DND-41 (cell line): Measurements from ENCODE around the gene SHROOM3.
"Not testable (repeated sequence)": the region's sequence is repeated elsewhere in the genome, so short reads cannot be mapped to it uniquely, and the experiment has no call there.

ENCODE experiments used
- ATAC-seq: fragments of 200-7000 bp; cut with Tn5 transposase; 3 replicates; pipeline ENCODE4 v1.9.1; 2021; ENCODE audit warnings: low read depth; ENCODE audit not compliant: insufficient read depth
- DNase-seq: peaks from one replicate; pipeline ENCODE4 v3.0.0-alpha.2; 2020
- H2AFZ ChIP-seq: 2 replicates; pipeline ENCODE4 v1.6.0; 2012; ENCODE audit warnings: low read depth, low read length
- H3K27ac ChIP-seq: 2 replicates; pipeline ENCODE4 v1.5.1; 2012; ENCODE audit warnings: low read length, inconsistent platforms
- H3K27me3 ChIP-seq: fragments of 200-600 bp; sonication (generic); 2 replicates; pipeline ENCODE4 v1.6.0; 2012; ENCODE audit warnings: low read length, mild to moderate bottlenecking, inconsistent platforms; ENCODE audit not compliant: insufficient read depth, poor library complexity
- H3K36me3 ChIP-seq: 2 replicates; pipeline ENCODE4 v1.5.1; 2012; ENCODE audit warnings: low read length, inconsistent platforms; ENCODE audit not compliant: insufficient read depth
- H3K4me1 ChIP-seq: 2 replicates; pipeline ENCODE4 v1.5.1; 2012; ENCODE audit warnings: mild to moderate bottlenecking, low read length; ENCODE audit not compliant: insufficient read depth
- H3K4me2 ChIP-seq: 2 replicates; pipeline ENCODE4 v1.6.0; 2012; ENCODE audit warnings: mild to moderate bottlenecking, moderate library complexity, low read length, inconsistent platforms; ENCODE audit not compliant: insufficient read depth
- H3K4me3 ChIP-seq, 2 experiments: fragments of 200-600 bp in 1 of 2; shearing (Covaris generic) in 1 of 2; 2 replicates each; pipeline ENCODE4 v1.5.1; 2012 to 2016; ENCODE audit warnings: inconsistent platforms in 2 of 2, low read length in 2 of 2, mild to moderate bottlenecking in 2 of 2, low read depth in 1 of 2, moderate library complexity in 1 of 2
- H3K79me2 ChIP-seq: 2 replicates; pipeline ENCODE4 v1.6.0; 2012; ENCODE audit warnings: low read length, inconsistent platforms; ENCODE audit not compliant: insufficient read depth
- H3K9ac ChIP-seq: 2 replicates; pipeline ENCODE4 v1.6.0; 2012; ENCODE audit warnings: low read depth, mild to moderate bottlenecking, inconsistent platforms, low read length, moderate library complexity
- H3K9me3 ChIP-seq: 2 replicates; pipeline ENCODE4 v1.5.1; 2012; ENCODE audit warnings: low read length, moderate library complexity, mild to moderate bottlenecking, inconsistent platforms; ENCODE audit not compliant: insufficient read depth, severe bottlenecking
- H4K20me1 ChIP-seq: 2 replicates; pipeline ENCODE4 v1.6.0; 2012; ENCODE audit warnings: low read length; ENCODE audit not compliant: insufficient read depth
- CTCF ChIP-seq: IDR thresholded peaks from 2 replicates; pipeline ENCODE4 v1.5.1; 2012; ENCODE audit warnings: borderline replicate concordance, low read length, moderate library complexity, mild to moderate bottlenecking; ENCODE audit not compliant: poor library complexity, severe bottlenecking; ENCODE audit errors: extremely low read depth
- EZH2 ChIP-seq: IDR thresholded peaks from 3 replicates; pipeline ENCODE4 v1.6.1; 2012; ENCODE audit warnings: borderline replicate concordance, low read depth, mild to moderate bottlenecking, moderate library complexity, low read length, inconsistent platforms; ENCODE audit not compliant: severe bottlenecking

The SHROOM3 gene

GRCh38 chr4:76726176-76726575 lies 291.1 kb downstream of the SHROOM3 start:
- Histone ChIP-seq H3K4me2 (no peak overlapping the region), H3K79me2 (no peaks in the 10 kb centered on the region), H3K9ac (no peak overlapping the region), H4K20me1 (no peaks in the 10 kb centered on the region), H2AFZ (no peak overlapping the region; the same call in 1 of the 2 replicates), H3K27ac (no peak overlapping the region), H3K4me1 (no peaks in the 10 kb centered on the region), H3K4me3 (no peak overlapping the region), H3K27me3 (peaks cover 2% of the 10 kb centered on the region), H3K9me3 (no peaks in the 10 kb centered on the region), H3K36me3 (no peaks in the 10 kb centered on the region)
- DNase-seq (no peak), ATAC-seq (no peak)
- TF ChIP-seq CTCF (no peak), EZH2 (no peak)

- H3K27ac ChIP-seq = no peak overlapping the region
- no peak for TF ChIP-seq CTCF
- no peak for TF ChIP-seq EZH2
- no peaks in the 10 kb centered on the region for H3K4me1 ChIP-seq
- no peak overlapping the region for H3K4me2 ChIP-seq
- no peak for ATAC-seq
- no peaks in the 10 kb centered on the region for H3K79me2 ChIP-seq
- H3K36me3 ChIP-seq = no peaks in the 10 kb centered on the region
- H4K20me1 ChIP-seq = no peaks in the 10 kb centered on the region
- no peak overlapping the region for H3K9ac ChIP-seq
- H3K27me3 ChIP-seq = peaks cover 2% of the 10 kb centered on the region
- H2AFZ ChIP-seq = no peak overlapping the region
- DNase-seq = no peak
- H3K4me3 ChIP-seq = no peak overlapping the region
- no peaks in the 10 kb centered on the region for H3K9me3 ChIP-seq
Measured at GRCh38 chr4:76726631-76727030, 291.6 kb downstream of the SHROOM3 start.

GRCh38 chr4:76727934-76728333 lies 292.9 kb downstream of the SHROOM3 start:
- H3K36me3 ChIP-seq, H3K4me2 ChIP-seq, H3K27ac ChIP-seq, ATAC-seq, H3K27me3 ChIP-seq, H3K4me1 ChIP-seq, H3K9me3 ChIP-seq, H3K4me3 ChIP-seq, H3K9ac ChIP-seq, H4K20me1 ChIP-seq, DNase-seq, H2AFZ ChIP-seq, H3K79me2 ChIP-seq: not testable (repeated sequence)

GRCh38 chr4:76729460-76729859 lies 294.4 kb downstream of the SHROOM3 start:
- TF ChIP-seq EZH2 (no peak), CTCF (no peak)
- Histone ChIP-seq H3K36me3 (no peaks in the 10 kb centered on the region), H3K9ac (no peak overlapping the region), H3K27ac (no peak overlapping the region), H3K4me1 (no peaks in the 10 kb centered on the region), H3K27me3 (peaks cover 6% of the 10 kb centered on the region), H3K4me2 (no peak overlapping the region), H3K4me3 (no peak overlapping the region), H4K20me1 (no peaks in the 10 kb centered on the region), H3K79me2 (no peaks in the 10 kb centered on the region), H3K9me3 (no peaks in the 10 kb centered on the region), H2AFZ (no peak overlapping the region)
- DNase-seq (no peak), ATAC-seq (no peak)
